BLaER1 (cell line): ENCODE measurements around the gene UQCRHL.
"Not testable (repeated sequence)": the region's sequence is repeated elsewhere in the genome, so short reads cannot be mapped to it uniquely, and the experiment has no call there.

Source experiments
- H3K27ac ChIP-seq: shearing (Covaris generic); formaldehyde crosslinking; 2 replicates; pipeline ENCODE4 v1.8.1; 2022
- H3K27me3 ChIP-seq: shearing (Covaris generic); formaldehyde crosslinking; 2 replicates; pipeline ENCODE4 v1.8.1; 2022
- H3K36me3 ChIP-seq: shearing (Covaris generic); formaldehyde crosslinking; 2 replicates; pipeline ENCODE4 v1.8.1; 2022
- H3K4me1 ChIP-seq: shearing (Covaris generic); formaldehyde crosslinking; 2 replicates; pipeline ENCODE4 v1.8.1; 2022
- H3K4me2 ChIP-seq: shearing (Covaris generic); formaldehyde crosslinking; 2 replicates; pipeline ENCODE4 v1.8.1; 2022
- H3K4me3 ChIP-seq: shearing (Covaris generic); formaldehyde crosslinking; 2 replicates; pipeline ENCODE4 v1.8.1; 2022
- H3K9ac ChIP-seq: shearing (Covaris generic); formaldehyde crosslinking; 2 replicates; pipeline ENCODE4 v1.8.1; 2022
- H3K9me3 ChIP-seq: shearing (Covaris generic); formaldehyde crosslinking; 2 replicates; pipeline ENCODE4 v1.8.1; 2022
- H4K20me1 ChIP-seq: shearing (Covaris generic); formaldehyde crosslinking; 2 replicates; pipeline ENCODE4 v1.8.1; 2022
- Cebpa-rat ChIP-seq: shearing (Covaris generic); IDR thresholded peaks from 2 replicates; pipeline ENCODE4 v1.8.1; 2022

The UQCRHL gene

DNA sequence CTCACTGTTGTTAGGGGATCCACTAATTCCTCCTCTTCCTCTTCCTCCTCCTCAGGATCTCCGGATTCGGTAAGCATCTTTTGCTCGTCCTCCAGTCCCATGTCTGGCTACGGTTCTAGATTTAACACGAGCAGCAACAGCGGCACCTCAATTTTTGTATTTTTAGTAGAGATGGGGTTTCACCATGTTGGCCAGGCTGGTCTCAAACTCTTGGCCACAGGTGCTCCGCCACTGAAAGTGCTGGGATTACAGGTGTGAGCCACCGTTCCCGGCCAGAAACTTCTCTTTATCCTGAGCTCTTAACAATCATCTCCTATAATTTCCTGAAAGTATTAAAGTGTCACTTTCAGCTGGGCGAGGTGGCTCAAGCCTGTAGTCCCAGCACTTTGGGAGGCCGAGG is at the start of gene UQCRHL:
TSS of gene UQCRHL (minus strand) at position 101 of the 400 bp plus-strand sequence. CDS start at position 101, 0 bp downstream.
- not testable (repeated sequence) for H3K27ac ChIP-seq, H3K9me3 ChIP-seq, H3K27me3 ChIP-seq, H3K36me3 ChIP-seq, H3K4me3 ChIP-seq, H3K4me1 ChIP-seq, H3K9ac ChIP-seq, H3K4me2 ChIP-seq, H4K20me1 ChIP-seq

- no peaks in the 10 kb centered on the region for H3K27me3 ChIP-seq
- peaks cover 100% of the 10 kb centered on the region for H4K20me1 ChIP-seq
- no peak overlapping the region for H3K9ac ChIP-seq
- peaks cover 19% of the 10 kb centered on the region; the same call in 1 of the 2 replicates for H3K36me3 ChIP-seq
- no peak for TF ChIP-seq Cebpa-rat
- no peak overlapping the region for H3K4me3 ChIP-seq
- H3K4me2 ChIP-seq, result no peak overlapping the region
- H3K9me3 ChIP-seq, result no peaks in the 10 kb centered on the region
- H3K27ac ChIP-seq, result no peak overlapping the region
- H3K4me1 ChIP-seq, result peaks cover 44% of the 10 kb centered on the region
Observed at GRCh38 chr1:15856888-15857287, 49.4 kb upstream of the UQCRHL start.

DNA sequence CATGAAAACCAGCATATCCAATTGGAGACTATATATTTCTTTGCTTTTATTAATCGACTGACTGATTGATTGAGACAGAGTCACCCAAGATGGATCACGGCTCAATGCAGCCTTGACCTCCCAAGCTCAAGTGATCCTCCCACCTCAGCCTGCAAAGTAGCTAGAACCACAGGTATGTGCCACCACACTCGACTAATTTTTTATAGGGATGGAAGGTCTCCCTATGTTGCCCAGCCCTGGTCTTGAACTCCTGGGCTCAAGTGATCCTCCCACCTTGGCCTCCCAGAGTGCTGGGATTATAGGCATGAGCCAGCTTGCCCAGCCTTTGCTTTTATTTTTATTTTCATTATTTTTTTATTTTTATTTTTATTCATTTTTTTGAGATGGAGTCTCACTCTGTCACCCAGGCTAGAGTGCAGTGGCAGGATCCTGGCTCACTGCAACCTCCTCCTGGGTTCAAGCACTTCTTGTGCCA is 45.4 kb upstream of the UQCRHL start:
- Histone ChIP-seq H3K27me3 (no peaks in the 10 kb centered on the region), H3K4me1 (peaks cover 50% of the 10 kb centered on the region), H3K9me3 (no peaks in the 10 kb centered on the region), H3K4me3 (no peak overlapping the region), H3K9ac (no peak overlapping the region), H4K20me1 (peaks cover 82% of the 10 kb centered on the region), H3K4me2 (peak overlapping the region; percentile 92), H3K27ac (0 out of 2 replicates have a peak overlapping the region, but pooled peaks have one; percentile 22), H3K36me3 (peaks cover 12% of the 10 kb centered on the region; the same call in 1 of the 2 replicates)
- TF ChIP-seq Cebpa-rat, result no peak

DNA sequence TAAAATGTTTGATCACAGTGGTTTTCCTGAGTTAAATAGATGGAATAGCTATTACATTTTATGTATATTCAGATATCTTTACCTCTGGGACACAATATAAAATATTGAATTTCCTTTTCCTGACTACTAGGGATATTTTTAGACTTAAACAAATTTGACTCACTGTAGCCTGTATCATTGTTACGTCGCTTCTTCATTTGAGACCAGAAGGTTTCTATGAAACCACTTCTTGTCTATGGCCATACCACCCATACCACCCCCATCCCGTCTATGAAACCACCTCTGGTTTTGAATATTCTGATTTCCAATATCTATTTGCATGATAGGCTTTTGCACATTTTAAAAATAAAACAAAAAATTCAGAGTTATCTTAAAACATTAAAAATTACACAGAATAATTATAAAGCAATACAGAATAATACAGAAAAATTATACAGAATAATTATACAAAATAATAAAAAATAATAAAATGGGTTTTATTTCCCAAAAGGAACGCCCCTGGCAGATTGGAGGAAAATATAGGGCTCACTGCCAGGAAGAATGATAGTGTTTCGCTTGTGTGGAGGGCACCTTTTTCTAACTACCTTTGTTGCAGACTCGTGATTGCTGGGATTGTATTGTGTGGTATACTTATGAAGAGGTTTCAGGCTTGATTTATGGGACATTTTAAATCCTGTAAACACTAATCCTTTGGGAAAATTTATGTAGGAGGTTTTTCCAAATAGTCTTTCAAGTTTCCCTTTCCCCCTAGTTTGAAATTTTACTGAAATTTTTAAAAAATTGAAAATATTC is 44.8 kb upstream of the UQCRHL start:
- H3K4me2 ChIP-seq, result peak overlapping the region; percentile 92
- H3K4me1 ChIP-seq, result peaks cover 50% of the 10 kb centered on the region
- no peak for TF ChIP-seq Cebpa-rat
- H3K9me3 ChIP-seq, result no peaks in the 10 kb centered on the region
- peak overlapping the region; percentile 6; the same call in 1 of the 2 replicates for H3K9ac ChIP-seq
- H3K27me3 ChIP-seq, result no peaks in the 10 kb centered on the region
- no peak overlapping the region for H3K4me3 ChIP-seq
- H4K20me1 ChIP-seq, result peaks cover 76% of the 10 kb centered on the region
- H3K36me3 ChIP-seq, result peaks cover 9% of the 10 kb centered on the region; the same call in 1 of the 2 replicates
- H3K27ac ChIP-seq, result peak overlapping the region; percentile 22

DNA sequence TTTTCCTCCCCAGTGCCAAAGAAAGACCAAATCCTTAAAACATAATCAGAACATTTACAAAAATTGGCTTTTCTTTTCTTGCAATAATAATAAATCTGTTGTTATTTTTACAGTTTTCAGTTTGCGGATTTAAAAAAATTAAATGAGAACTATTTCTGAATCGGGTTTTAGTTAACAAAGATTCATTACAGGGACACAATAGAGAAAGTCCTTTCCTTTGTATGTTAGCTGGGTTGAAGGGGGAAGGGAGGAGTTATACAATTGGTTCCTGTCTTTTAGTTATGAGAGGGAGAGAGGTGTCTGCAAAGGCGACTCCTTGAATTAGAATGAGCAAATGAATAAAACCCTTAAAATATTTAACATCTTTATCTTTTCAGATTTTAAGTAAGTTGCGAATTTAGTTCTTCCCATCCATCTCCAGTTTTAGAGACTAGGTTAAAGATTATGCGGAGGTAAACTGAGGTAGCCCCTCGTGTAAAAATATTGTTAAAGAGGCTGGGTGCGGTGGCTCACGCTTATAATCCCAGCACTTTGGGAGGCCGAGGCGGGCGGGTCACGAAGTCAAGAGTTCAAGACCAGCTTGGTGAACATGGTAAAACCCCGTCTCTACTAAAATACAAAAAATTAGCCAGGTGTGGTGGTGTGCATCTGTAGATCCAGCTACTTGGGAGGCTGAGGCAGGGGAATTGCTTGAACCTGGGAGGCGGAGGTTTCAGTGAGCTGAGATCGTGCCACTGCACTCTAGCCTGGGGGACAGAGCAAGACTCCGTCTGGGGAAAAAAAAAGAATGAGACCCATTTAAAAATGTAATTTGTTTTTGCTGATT is 44.0 kb upstream of the UQCRHL start:
- peak overlapping the region; percentile 99; the same call in 1 of the 2 replicates for H3K9ac ChIP-seq
- peaks cover 56% of the 10 kb centered on the region for H3K4me1 ChIP-seq
- peak overlapping the region; percentile 98 for H3K27ac ChIP-seq
- H3K4me3 ChIP-seq, result peak overlapping the region; percentile 99; the same call in 1 of the 2 replicates
- no peaks in the 10 kb centered on the region for H3K27me3 ChIP-seq
- H3K4me2 ChIP-seq, result peak overlapping the region; percentile 92
- peaks cover 68% of the 10 kb centered on the region for H4K20me1 ChIP-seq
- H3K36me3 ChIP-seq, result peaks cover 9% of the 10 kb centered on the region; the same call in 1 of the 2 replicates
- H3K9me3 ChIP-seq, result no peaks in the 10 kb centered on the region
- TF ChIP-seq Cebpa-rat, result no peak

DNA sequence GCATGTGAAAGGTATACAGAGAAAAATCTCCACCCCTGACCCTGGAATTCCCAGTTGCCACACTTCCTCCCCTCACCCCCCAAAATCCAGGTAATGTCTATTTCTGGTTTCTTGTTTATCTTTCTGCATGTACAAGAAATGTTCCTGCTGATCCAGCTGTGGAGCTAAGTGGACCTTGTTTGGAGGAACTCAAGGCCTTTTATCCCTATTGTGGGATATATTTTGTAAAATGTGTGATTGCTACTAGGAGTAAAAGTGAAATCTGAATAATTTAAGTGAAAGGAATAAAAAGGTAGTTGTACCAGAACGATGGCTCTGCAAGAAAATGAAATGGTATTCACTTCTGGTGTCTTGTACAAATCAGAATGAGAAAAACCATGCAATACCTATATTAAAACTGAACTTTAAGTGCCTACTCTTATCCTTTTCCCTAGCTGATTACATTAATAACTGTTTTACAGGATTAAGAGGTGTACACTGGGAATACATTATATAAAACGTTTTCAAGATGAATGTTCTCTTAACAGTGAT is 43.1 kb upstream of the UQCRHL start:
- H3K9ac ChIP-seq, result peak overlapping the region; percentile 99
- no peak for TF ChIP-seq Cebpa-rat
- H3K9me3 ChIP-seq, result no peaks in the 10 kb centered on the region
- peak overlapping the region; percentile 98 for H3K27ac ChIP-seq
- H3K4me1 ChIP-seq, result peaks cover 58% of the 10 kb centered on the region
- H3K4me3 ChIP-seq, result peak overlapping the region; percentile 99
- H3K36me3 ChIP-seq, result peaks cover 9% of the 10 kb centered on the region; the same call in 1 of the 2 replicates
- peaks cover 59% of the 10 kb centered on the region for H4K20me1 ChIP-seq
- H3K4me2 ChIP-seq, result peak overlapping the region; percentile 92
- H3K27me3 ChIP-seq, result no peaks in the 10 kb centered on the region

GRCh38 chr1:15849775-15850324 is 42.4 kb upstream of the UQCRHL start:
- H4K20me1 ChIP-seq, result peaks cover 52% of the 10 kb centered on the region
- peak overlapping the region; percentile 99 for H3K9ac ChIP-seq
- H3K27me3 ChIP-seq, result no peaks in the 10 kb centered on the region
- no peaks in the 10 kb centered on the region for H3K9me3 ChIP-seq
- H3K4me2 ChIP-seq, result peak overlapping the region; percentile 92
- H3K4me3 ChIP-seq, result peak overlapping the region; percentile 99
- H3K4me1 ChIP-seq, result peaks cover 62% of the 10 kb centered on the region
- no peak for TF ChIP-seq Cebpa-rat
- H3K27ac ChIP-seq, result peak overlapping the region; percentile 98
- H3K36me3 ChIP-seq, result peaks cover 9% of the 10 kb centered on the region; the same call in 1 of the 2 replicates

DNA sequence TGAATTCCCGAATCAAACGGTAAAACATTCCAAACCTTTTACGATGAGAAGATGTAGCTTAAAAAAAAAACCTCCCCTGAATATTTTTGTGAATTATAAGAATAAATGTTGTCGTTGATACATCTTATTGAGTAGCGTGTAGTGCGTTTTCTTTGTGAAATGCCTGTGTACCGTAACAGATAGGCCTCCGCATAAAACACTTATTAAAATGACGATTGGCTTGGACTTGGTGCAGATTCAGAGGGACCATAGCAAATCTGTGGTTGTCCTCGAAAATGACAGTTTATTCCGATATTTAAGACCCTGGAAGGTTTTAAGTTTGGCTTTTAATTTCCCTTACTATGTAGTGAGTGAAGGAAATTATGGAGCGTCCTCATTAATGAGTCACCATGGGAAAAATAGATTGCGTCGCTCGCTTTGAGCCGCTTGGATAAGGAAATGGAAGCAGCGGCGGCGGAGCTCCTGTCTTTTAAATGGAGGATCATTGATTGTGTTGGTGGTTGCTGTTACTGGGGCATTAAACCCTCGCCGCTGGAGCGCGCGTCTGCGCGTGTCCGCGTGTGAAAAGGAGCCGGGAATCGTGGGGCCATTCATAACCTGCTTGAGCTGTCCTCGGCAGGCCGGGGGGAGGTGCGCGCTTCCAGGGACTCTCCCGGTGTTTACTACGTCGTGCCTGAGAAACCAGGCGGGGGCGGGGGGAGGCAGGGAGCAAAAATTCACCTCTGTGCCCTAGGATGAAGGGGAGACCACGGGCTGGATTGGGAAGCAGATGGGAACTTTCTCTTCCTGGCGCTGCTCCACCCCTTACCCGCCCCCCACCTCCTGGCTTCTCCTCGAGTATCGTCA is 41.7 kb upstream of the UQCRHL start:
- Histone ChIP-seq H3K4me2 (peak overlapping the region; percentile 92), H3K36me3 (peaks cover 9% of the 10 kb centered on the region; the same call in 1 of the 2 replicates), H3K9ac (peak overlapping the region; percentile 99), H3K4me3 (peak overlapping the region; percentile 99), H3K27ac (peak overlapping the region; percentile 98), H4K20me1 (peaks cover 45% of the 10 kb centered on the region), H3K27me3 (no peaks in the 10 kb centered on the region), H3K4me1 (peaks cover 69% of the 10 kb centered on the region), H3K9me3 (no peaks in the 10 kb centered on the region)
- no peak for TF ChIP-seq Cebpa-rat
